Measurements from ENCODE around the gene CCDC24. TPM values are rescaled to one million over a fixed set of nuclear protein-coding genes. Genes with fewer than 3 reads are reported as not detected.

The CCDC24 gene
- total and polyA plus RNA-seq, 2 of the 13 experiments (the other 11 are each of a cell fraction or from before 2014, with no cell fraction given) = 1.4 to 2.9 TPM

- no peak for TF ChIP-seq PBX3 (CRISPR knock-in tag; IDR thresholded peaks at IDR 0.05; ENCODE audit: borderline replicate concordance)
- TF ChIP-seq ZNF574 (CRISPR knock-in tag; IDR thresholded peaks at IDR 0.05) = peak; percentile 32; the same call in 1 of the 2 replicates
- TF ChIP-seq MIXL1 (CRISPR knock-in tag; IDR thresholded peaks at IDR 0.05) = no peak
- no peak for TF ChIP-seq ZNF446 (CRISPR knock-in tag; IDR thresholded peaks at IDR 0.05)
- no peak for TF ChIP-seq KAT2B (IDR thresholded peaks at IDR 0.05; ENCODE audit: borderline replicate concordance, low read depth, low read length)
- no peak for TF ChIP-seq ZNF296 (CRISPR knock-in tag; conservative IDR thresholded peaks at IDR 0.05)
These were observed 3.7 kb downstream of the CCDC24 start (continued) for GRCh38 chr1:43994794-43995790.

Measured in HepG2 (cell line).